SK-N-SH treated with all-trans-retinoic acid at 6 μM for 48 hours (cell line): ENCODE data around the gene STT3B.

Experiments used
- ATAC-seq: fragments of 200-7000 bp; cut with Tn5 transposase; 3 replicates; pipeline ENCODE4 v1.9.1; 2020; ENCODE audit warnings: mild to moderate bottlenecking, moderate library complexity
- ARNTL ChIP-seq: fragments of 450-650 bp; formaldehyde crosslinking; IDR thresholded peaks from 2 replicates; pipeline ENCODE4 v1.5.0; 2020; ENCODE audit warnings: low read depth, mild to moderate bottlenecking, moderate library complexity, borderline replicate concordance
- ISL1 ChIP-seq: fragments of 250-450 bp; sonication (Bioruptor Pico); IDR thresholded peaks from 2 replicates; pipeline ENCODE4 v2.1.2; 2022; ENCODE audit warnings: mild to moderate bottlenecking, moderate library complexity
- OSR1 ChIP-seq: fragments of 250-450 bp; sonication (Bioruptor Pico); IDR thresholded peaks from 2 replicates; pipeline ENCODE4 v1.8.0; 2022; ENCODE audit warnings: moderate library complexity, mild to moderate bottlenecking, inconsistent platforms
- PPARA ChIP-seq: fragments of 250-450 bp; sonication (Bioruptor Pico); IDR thresholded peaks from 2 replicates; pipeline ENCODE4 v1.5.0; 2020; ENCODE audit warnings: mild to moderate bottlenecking, borderline replicate concordance
- RARB ChIP-seq: fragments of 250-450 bp; sonication (Bioruptor Pico); IDR thresholded peaks from 2 replicates; pipeline ENCODE4 v1.8.0; 2021; ENCODE audit warnings: mild to moderate bottlenecking, moderate library complexity
- TCF4 ChIP-seq: fragments of 250-450 bp; sonication (Bioruptor Pico); IDR thresholded peaks from 2 replicates; pipeline ENCODE4 v1.8.0; 2021; ENCODE audit warnings: mild to moderate bottlenecking, moderate library complexity, borderline replicate concordance
- TOX ChIP-seq: fragments of 250-450 bp; sonication (Bioruptor Pico); IDR thresholded peaks from 2 replicates; pipeline ENCODE4 v1.8.0; 2021; ENCODE audit warnings: mild to moderate bottlenecking, moderate library complexity, borderline replicate concordance
- ZFP3 ChIP-seq: fragments of 250-450 bp; sonication (Bioruptor Pico); IDR thresholded peaks from 2 replicates; pipeline ENCODE4 v1.5.0; 2020; ENCODE audit warnings: mild to moderate bottlenecking, moderate library complexity
- ZFP30 ChIP-seq: fragments of 450-650 bp; formaldehyde crosslinking; IDR thresholded peaks from 2 replicates; pipeline ENCODE4 v1.5.0; 2022; ENCODE audit warnings: mild to moderate bottlenecking, moderate library complexity
- ZNF565 ChIP-seq: fragments of 450-650 bp; formaldehyde crosslinking; conservative IDR thresholded peaks from 2 replicates; pipeline ENCODE4 v1.5.0; 2020; ENCODE audit warnings: low read depth, mild to moderate bottlenecking, moderate library complexity
- ZNF70 ChIP-seq: fragments of 450-650 bp; formaldehyde crosslinking; IDR thresholded peaks from 2 replicates; pipeline ENCODE4 v1.5.0; 2020; ENCODE audit warnings: mild to moderate bottlenecking, moderate library complexity
- TF ChIP-seq, protein P1 (sequence below): fragments of 250-450 bp; sonication (Bioruptor Pico); IDR thresholded peaks from 2 replicates; pipeline ENCODE4 v1.5.0; 2020; ENCODE audit warnings: mild to moderate bottlenecking, moderate library complexity
- TF ChIP-seq, protein P2 (sequence below): fragments of 250-450 bp; sonication (Bioruptor Pico); IDR thresholded peaks from 2 replicates; pipeline ENCODE4 v1.5.1; 2021; ENCODE audit warnings: mild to moderate bottlenecking, moderate library complexity
- TF ChIP-seq, protein P3 (sequence below): fragments of 250-450 bp; sonication (Bioruptor Pico); IDR thresholded peaks from 2 replicates; pipeline ENCODE4 v1.5.1; 2020; ENCODE audit warnings: low read depth, mild to moderate bottlenecking, moderate library complexity
- TF ChIP-seq, protein P4 (sequence below): fragments of 250-450 bp; sonication (Bioruptor Pico); IDR thresholded peaks from 2 replicates; pipeline ENCODE4 v1.8.0; 2020; ENCODE audit warnings: mild to moderate bottlenecking, moderate library complexity, borderline replicate concordance
- TF ChIP-seq, protein P5 (sequence below): fragments of 250-450 bp; sonication (Bioruptor Pico); IDR thresholded peaks from 2 replicates; pipeline ENCODE4 v1.8.0; 2021; ENCODE audit warnings: low read depth, mild to moderate bottlenecking, moderate library complexity, borderline replicate concordance

Gene STT3B

DNA sequence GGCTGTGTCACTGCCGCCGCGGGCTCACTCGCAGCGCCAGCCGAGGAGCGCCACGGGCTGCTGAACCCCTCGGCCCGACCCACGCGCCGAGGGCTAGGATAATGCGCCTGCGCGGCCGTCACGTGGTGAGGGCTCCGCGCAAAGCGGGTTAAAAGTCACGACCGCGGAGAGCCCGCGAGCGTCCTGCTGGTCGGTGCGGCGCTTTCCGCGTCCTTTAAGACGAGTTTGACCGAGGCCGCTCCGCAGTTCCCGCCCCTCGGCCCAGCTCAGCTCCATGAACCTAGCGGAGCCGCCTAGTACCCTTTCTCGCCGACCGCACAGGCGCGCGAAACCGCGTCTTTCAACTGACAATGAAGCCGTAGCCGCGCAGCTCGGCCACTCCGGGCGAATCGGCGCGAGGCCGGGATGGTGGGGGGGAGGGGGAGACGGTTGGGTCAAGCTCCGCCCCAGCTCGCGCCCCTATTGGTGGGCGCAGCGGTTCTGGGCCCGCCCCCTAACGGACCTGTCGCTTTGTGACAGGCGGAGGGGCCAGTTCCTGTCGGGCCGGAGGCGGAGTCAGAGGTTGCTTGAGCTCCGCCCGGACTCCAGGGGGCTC is 636 bp upstream of the STT3B start:
- ATAC-seq: peak; percentile 92
- TF ChIP-seq ARNTL (CRISPR knock-in tag) (no peak), ZFP3 (CRISPR knock-in tag) (peak; percentile 76; the same call in 1 of the 2 replicates)
- TF ChIP-seq, protein P1, sequence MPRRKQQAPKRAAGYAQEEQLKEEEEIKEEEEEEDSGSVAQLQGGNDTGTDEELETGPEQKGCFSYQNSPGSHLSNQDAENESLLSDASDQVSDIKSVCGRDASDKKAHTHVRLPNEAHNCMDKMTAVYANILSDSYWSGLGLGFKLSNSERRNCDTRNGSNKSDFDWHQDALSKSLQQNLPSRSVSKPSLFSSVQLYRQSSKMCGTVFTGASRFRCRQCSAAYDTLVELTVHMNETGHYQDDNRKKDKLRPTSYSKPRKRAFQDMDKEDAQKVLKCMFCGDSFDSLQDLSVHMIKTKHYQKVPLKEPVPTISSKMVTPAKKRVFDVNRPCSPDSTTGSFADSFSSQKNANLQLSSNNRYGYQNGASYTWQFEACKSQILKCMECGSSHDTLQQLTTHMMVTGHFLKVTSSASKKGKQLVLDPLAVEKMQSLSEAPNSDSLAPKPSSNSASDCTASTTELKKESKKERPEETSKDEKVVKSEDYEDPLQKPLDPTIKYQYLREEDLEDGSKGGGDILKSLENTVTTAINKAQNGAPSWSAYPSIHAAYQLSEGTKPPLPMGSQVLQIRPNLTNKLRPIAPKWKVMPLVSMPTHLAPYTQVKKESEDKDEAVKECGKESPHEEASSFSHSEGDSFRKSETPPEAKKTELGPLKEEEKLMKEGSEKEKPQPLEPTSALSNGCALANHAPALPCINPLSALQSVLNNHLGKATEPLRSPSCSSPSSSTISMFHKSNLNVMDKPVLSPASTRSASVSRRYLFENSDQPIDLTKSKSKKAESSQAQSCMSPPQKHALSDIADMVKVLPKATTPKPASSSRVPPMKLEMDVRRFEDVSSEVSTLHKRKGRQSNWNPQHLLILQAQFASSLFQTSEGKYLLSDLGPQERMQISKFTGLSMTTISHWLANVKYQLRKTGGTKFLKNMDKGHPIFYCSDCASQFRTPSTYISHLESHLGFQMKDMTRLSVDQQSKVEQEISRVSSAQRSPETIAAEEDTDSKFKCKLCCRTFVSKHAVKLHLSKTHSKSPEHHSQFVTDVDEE (CRISPR knock-in tag): peak; percentile 68; the same call in 1 of the 2 replicates

DNA sequence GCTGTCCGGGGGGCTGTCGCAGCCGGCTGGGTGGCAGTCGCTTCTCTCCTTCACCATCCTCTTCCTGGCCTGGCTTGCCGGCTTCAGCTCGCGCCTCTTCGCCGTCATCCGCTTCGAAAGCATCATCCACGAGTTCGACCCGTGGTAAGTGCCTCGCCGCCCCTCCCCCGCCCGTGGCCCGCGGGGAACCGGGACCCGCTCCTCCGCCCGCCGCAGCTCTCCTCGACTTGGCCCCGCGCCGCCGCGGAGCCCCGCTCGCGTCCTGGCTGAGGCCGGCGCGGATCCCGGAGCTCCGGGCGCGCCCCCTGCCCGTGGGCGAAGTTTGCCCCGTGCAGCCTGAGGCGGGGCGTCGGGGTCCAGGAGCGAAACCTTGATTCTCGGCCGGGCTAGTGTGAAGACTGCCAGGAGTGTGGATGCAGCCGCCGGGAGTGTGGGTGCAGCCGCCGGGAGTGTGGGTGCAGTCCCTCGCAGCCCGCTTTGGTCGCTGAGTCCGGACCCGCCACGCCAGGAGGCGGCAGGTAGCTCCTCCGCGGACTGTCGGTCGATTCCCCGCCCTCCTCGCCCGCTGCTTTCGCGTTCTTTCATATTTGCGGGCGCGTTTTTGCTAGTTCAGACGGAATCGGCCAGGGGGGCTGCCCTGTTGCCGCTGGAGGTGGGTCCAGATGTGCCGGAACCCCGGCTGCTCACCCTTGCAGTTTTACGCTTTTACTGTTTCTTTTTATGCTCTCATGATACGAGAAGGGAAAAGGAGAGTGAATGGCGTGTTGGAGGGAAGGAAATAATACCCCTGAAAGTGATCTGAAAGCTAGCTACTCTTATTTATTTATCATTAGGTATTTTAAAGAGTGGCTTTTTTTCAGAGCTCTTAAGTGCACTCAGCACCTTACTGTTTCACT is 692 bp downstream of the STT3B start:
- peak; percentile 1 for ATAC-seq
- TF ChIP-seq PPARA: no peak
- TF ChIP-seq, protein P2, sequence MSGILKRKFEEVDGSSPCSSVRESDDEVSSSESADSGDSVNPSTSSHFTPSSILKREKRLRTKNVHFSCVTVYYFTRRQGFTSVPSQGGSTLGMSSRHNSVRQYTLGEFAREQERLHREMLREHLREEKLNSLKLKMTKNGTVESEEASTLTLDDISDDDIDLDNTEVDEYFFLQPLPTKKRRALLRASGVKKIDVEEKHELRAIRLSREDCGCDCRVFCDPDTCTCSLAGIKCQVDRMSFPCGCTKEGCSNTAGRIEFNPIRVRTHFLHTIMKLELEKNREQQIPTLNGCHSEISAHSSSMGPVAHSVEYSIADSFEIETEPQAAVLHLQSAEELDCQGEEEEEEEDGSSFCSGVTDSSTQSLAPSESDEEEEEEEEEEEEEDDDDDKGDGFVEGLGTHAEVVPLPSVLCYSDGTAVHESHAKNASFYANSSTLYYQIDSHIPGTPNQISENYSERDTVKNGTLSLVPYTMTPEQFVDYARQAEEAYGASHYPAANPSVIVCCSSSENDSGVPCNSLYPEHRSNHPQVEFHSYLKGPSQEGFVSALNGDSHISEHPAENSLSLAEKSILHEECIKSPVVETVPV (CRISPR knock-in tag): no peak
- TF ChIP-seq TCF4 (CRISPR knock-in tag): no peak
- TF ChIP-seq ZFP3 (CRISPR knock-in tag): no peak
- TF ChIP-seq OSR1 (CRISPR knock-in tag): no peak
- no peak for TF ChIP-seq ZNF565 (CRISPR knock-in tag)
- TF ChIP-seq TOX: no peak
- TF ChIP-seq RARB (CRISPR knock-in tag): no peak
- TF ChIP-seq ZNF70 (CRISPR knock-in tag): no peak
- no peak for TF ChIP-seq ISL1 (CRISPR knock-in tag)
- TF ChIP-seq, protein P3, sequence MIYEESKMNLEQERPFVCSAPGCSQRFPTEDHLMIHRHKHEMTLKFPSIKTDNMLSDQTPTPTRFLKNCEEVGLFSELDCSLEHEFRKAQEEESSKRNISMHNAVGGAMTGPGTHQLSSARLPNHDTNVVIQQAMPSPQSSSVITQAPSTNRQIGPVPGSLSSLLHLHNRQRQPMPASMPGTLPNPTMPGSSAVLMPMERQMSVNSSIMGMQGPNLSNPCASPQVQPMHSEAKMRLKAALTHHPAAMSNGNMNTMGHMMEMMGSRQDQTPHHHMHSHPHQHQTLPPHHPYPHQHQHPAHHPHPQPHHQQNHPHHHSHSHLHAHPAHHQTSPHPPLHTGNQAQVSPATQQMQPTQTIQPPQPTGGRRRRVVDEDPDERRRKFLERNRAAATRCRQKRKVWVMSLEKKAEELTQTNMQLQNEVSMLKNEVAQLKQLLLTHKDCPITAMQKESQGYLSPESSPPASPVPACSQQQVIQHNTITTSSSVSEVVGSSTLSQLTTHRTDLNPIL (CRISPR knock-in tag): no peak
- TF ChIP-seq, protein P4, sequence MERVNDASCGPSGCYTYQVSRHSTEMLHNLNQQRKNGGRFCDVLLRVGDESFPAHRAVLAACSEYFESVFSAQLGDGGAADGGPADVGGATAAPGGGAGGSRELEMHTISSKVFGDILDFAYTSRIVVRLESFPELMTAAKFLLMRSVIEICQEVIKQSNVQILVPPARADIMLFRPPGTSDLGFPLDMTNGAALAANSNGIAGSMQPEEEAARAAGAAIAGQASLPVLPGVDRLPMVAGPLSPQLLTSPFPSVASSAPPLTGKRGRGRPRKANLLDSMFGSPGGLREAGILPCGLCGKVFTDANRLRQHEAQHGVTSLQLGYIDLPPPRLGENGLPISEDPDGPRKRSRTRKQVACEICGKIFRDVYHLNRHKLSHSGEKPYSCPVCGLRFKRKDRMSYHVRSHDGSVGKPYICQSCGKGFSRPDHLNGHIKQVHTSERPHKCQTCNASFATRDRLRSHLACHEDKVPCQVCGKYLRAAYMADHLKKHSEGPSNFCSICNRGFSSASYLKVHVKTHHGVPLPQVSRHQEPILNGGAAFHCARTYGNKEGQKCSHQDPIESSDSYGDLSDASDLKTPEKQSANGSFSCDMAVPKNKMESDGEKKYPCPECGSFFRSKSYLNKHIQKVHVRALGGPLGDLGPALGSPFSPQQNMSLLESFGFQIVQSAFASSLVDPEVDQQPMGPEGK (CRISPR knock-in tag): no peak
- no peak for TF ChIP-seq ZFP30
- TF ChIP-seq, protein P1 (CRISPR knock-in tag): no peak
- TF ChIP-seq, protein P5, sequence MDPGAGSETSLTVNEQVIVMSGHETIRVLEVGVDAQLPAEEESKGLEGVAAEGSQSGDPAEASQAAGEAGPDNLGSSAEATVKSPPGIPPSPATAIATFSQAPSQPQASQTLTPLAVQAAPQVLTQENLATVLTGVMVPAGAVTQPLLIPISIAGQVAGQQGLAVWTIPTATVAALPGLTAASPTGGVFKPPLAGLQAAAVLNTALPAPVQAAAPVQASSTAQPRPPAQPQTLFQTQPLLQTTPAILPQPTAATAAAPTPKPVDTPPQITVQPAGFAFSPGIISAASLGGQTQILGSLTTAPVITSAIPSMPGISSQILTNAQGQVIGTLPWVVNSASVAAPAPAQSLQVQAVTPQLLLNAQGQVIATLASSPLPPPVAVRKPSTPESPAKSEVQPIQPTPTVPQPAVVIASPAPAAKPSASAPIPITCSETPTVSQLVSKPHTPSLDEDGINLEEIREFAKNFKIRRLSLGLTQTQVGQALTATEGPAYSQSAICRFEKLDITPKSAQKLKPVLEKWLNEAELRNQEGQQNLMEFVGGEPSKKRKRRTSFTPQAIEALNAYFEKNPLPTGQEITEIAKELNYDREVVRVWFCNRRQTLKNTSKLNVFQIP (CRISPR knock-in tag): no peak
